GM21390 (cell line): ENCODE results near the gene ADAM12.
"Not testable (repeated sequence)": the region's sequence is repeated elsewhere in the genome, so short reads cannot be mapped to it uniquely, and the experiment has no call there.

Source experiments
- ATAC-seq: cut with Tn5 transposase; IDR thresholded peaks from one replicate; pipeline ENCODE4 v1.9.1; 2021; ENCODE audit not compliant: unreplicated experiment

The ADAM12 gene

GRCh38 chr10:125992254-125992653 is 396.0 kb downstream of the ADAM12 start:
- no peak for ATAC-seq

- ATAC-seq = no peak
Measured at GRCh38 chr10:125991392-125991791, 396.9 kb downstream of the ADAM12 start.

GRCh38 chr10:125990974-125991373 is 397.3 kb downstream of the ADAM12 start:
- no peak for ATAC-seq

GRCh38 chr10:125989791-125990190 is 398.5 kb downstream of the ADAM12 start:
- no peak for ATAC-seq

GRCh38 chr10:125985557-125986240 is 402.6 kb downstream of the ADAM12 start:
- no peak for ATAC-seq

DNA sequence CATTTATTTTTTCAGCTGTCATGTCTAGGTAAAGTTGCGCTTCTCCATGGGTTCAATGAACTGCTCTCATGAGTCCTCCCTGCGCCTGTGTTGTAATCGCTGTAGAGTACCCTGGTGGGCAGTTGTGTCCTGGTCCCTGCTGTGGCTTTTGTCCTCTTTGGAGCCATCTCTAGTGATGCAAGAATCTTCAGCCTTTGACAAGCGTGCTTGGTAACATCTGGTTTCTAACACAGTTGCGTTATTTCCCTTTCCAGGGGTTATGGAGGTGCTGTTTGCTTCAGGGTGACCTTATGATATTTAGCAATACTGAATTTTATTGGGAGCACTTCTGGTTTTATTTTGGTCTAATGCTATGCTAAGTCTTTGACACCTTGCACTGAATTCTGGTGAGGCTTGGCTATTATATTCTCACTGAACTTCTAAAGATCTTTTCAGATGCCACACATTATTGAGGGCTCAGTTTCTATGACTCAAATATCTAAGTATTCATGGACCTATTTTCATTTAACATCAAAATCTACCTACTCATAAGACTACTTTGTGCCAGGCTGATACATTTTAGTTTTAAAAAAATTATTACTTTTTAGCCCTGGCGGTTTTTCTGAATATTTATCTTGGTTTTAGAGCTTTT is 403.3 kb downstream of the ADAM12 start:
- no peak for ATAC-seq

DNA sequence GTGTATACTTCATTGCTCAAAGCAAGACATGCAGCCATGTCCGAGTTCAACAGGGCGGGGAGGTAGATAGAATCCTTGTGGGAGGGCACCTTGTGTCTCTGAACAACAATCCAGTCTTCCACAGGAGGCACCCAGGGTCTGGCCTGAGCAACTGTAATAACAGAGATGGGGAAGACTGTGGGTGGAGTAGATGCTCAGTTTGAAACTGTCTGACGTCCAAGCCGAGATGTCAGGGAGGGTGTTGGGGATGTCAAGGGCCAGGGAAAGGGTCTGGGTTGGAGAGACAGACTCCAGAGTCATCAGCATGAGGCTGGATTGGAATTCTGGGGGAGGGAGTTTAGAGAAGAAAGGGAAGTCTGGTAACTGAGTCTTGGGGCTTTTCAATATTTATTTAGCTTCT is 403.9 kb downstream of the ADAM12 start:
- ATAC-seq = no peak

GRCh38 chr10:125983656-125984055 is 404.6 kb downstream of the ADAM12 start:
- ATAC-seq = no peak

DNA sequence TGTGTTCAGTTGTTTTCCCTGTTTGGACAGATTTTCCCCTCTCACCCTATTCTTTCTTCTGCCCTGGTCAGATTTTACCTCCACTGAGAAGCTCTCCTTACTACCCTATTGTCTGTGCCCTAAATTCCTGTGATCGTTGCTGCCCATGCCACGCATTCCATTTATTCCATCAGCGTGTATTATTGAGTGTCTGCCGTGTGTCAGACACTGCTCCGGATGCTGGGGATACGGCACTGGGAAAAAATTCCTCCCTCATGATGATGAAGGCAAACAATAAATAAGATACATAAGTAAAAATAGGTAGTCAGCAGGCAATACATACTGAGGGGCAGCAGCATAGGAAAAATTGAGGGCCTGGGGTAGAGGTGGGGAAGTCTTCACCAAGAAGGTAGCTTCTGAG is 405.1 kb downstream of the ADAM12 start:
- ATAC-seq = no peak

GRCh38 chr10:125982260-125982948 is 405.9 kb downstream of the ADAM12 start:
- ATAC-seq = peak; percentile 79

- ATAC-seq = no peak
Measured at GRCh38 chr10:125980521-125981035, 407.7 kb downstream of the ADAM12 start.

- ATAC-seq = no peak
Measured at GRCh38 chr10:125979976-125980375, 408.3 kb downstream of the ADAM12 start.

- ATAC-seq = no peak
Measured at GRCh38 chr10:125976960-125977605, 411.2 kb downstream of the ADAM12 start.

DNA sequence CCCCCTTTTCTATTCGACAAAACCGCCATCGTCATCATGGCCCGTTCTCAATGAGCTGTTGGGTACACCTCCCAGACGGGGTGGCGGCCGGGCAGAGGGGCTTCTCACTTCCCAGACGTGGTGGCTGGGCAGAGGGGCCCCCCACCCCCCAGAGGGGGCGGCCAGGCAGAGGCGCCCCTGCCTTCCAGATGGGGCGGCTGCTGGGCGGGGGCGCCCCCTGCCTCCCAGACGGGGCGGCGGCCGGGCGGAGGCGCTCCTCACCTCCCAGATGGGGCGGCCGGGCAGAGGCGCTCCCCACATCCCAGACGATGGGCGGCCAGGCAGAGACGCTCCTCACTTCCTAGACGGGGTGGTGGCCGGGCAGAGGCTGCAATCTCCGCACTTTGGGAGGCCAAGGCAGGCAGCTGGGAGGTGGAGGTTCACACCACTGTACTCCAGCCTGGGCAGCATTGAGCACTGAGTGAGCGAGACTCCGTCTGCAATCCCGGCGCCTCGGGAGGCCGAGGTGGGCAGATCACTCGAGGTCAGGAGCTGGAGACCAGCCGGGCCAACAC is 418.1 kb downstream of the ADAM12 start:
- not testable (repeated sequence) for ATAC-seq

GRCh38 chr10:125967533-125967932 is 420.7 kb downstream of the ADAM12 start:
- no peak for ATAC-seq

DNA sequence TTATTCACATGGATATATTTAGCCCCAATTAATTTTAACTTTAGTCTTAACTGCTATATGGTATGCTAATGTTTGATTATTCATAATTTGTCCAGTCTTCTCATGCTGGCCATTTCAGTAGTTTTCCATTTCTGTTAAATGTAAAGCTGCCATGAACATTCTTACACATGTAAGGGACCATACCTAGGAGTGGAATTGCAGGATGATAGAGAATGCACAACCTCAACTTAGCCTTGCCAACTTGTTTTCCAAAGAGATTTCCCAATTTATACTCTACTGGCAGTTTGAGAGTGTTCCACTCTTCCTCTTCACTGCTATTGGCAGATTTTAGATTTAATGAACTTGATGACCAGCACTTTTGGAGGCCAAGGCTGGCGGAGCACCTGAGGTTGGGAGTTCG is 423.7 kb downstream of the ADAM12 start:
- no peak for ATAC-seq
